IMR-90 (cell line): ENCODE data around the gene CAMTA1. TPM values are rescaled to one million over a fixed set of nuclear protein-coding genes. Genes with fewer than 3 reads are reported as not detected.
A peak's percentile ranks its signal among the peaks of the same experiment; 100 is the strongest.

Experiments used
- ATAC-seq: fragments of 200-7000 bp; cut with Tn5 transposase; 2 replicates; pipeline ENCODE4 v1.9.1; 2020; ENCODE audit warnings: low read depth, mild to moderate bottlenecking, moderate library complexity
- BruUV-seq: library from RNA; stranded (reverse); fragments of 400-500 nt; replicated peaks from 2 replicates; lab custom pipeline; 2021; lab: Mats Ljungman, UMichigan
- CTCF ChIA-PET: fragments of 300-600 bp; formaldehyde crosslinking; extraction: SDS; loops from one replicate; lab custom pipeline; 2021; ENCODE audit warnings: antibody characterized with exemption; lab: Yijun Ruan, JAX
- POLR2A ChIA-PET: fragments of 300-600 bp; sonication (Branson Sonifier 250); formaldehyde crosslinking; loops from one replicate; lab custom pipeline; 2022; ENCODE audit warnings: antibody characterized with exemption; ENCODE audit not compliant: unreplicated experiment; lab: Charles Lee
- DNase-seq: peaks from one replicate; pipeline ENCODE4 v3.0.0; 2013
- H2AFZ ChIP-seq: replicated peaks from 2 replicates; pipeline ENCODE3; 2013; ENCODE audit warnings: low read length, mild to moderate bottlenecking; ENCODE audit not compliant: poor library complexity
- H2AK5ac ChIP-seq: 2 replicates; pipeline ENCODE4 v1.6.1; 2013; ENCODE audit warnings: low read depth, low read length, inconsistent platforms
- H2AK9ac ChIP-seq: replicated peaks from 2 replicates; pipeline ENCODE3; 2013; ENCODE audit warnings: mild to moderate bottlenecking, low read depth, low read length, moderate library complexity; ENCODE audit not compliant: poor library complexity
- H2BK120ac ChIP-seq: 2 replicates; pipeline ENCODE4 v1.6.1; 2013; ENCODE audit warnings: low read depth, low read length, inconsistent platforms
- H2BK15ac ChIP-seq: 3 replicates; pipeline ENCODE4 v1.6.1; 2013; ENCODE audit warnings: low read depth, low read length, inconsistent platforms
- H2BK20ac ChIP-seq: 2 replicates; pipeline ENCODE4 v1.6.1; 2013; ENCODE audit warnings: low read depth, mild to moderate bottlenecking, inconsistent platforms, low read length, moderate library complexity
- H2BK5ac ChIP-seq: 2 replicates; pipeline ENCODE4 v1.6.1; 2013; ENCODE audit warnings: mild to moderate bottlenecking, low read depth, low read length, inconsistent platforms; ENCODE audit not compliant: poor library complexity, severe bottlenecking
- H3K14ac ChIP-seq: replicated peaks from 2 replicates; pipeline ENCODE4 v1.6.1; 2013; ENCODE audit warnings: low read depth, low read length, inconsistent platforms
- H3K18ac ChIP-seq: 2 replicates; pipeline ENCODE4 v1.6.1; 2013; ENCODE audit warnings: low read depth, low read length, control low read depth
- H3K23ac ChIP-seq: 2 replicates; pipeline ENCODE4 v1.6.1; 2013; ENCODE audit warnings: low read depth, low read length, inconsistent platforms
- H3K27ac ChIP-seq: 2 replicates; pipeline ENCODE4 v1.5.1; 2013; ENCODE audit warnings: mild to moderate bottlenecking, control low read depth, low read length; ENCODE audit not compliant: insufficient read depth
- H3K27me3 ChIP-seq: 2 replicates; pipeline ENCODE4 v1.6.1; 2013; ENCODE audit warnings: low read length; ENCODE audit not compliant: control insufficient read depth, insufficient read depth
- H3K36me3 ChIP-seq: 2 replicates; pipeline ENCODE4 v1.6.1; 2013; ENCODE audit warnings: low read length, mixed read lengths; ENCODE audit not compliant: control insufficient read depth, insufficient read depth
- H3K4ac ChIP-seq: 2 replicates; pipeline ENCODE4 v1.6.1; 2013; ENCODE audit warnings: low read depth, low read length, inconsistent platforms
- H3K4me1 ChIP-seq: 2 replicates; pipeline ENCODE4 v1.6.1; 2013; ENCODE audit warnings: low read length, mixed read lengths; ENCODE audit not compliant: control insufficient read depth, insufficient read depth
- H3K4me2 ChIP-seq: 2 replicates; pipeline ENCODE4 v1.6.1; 2013; ENCODE audit warnings: low read depth, mild to moderate bottlenecking, control low read depth, low read length, moderate library complexity
- H3K4me3 ChIP-seq: 2 replicates; pipeline ENCODE4 v1.5.1; 2013; ENCODE audit warnings: low read depth, mild to moderate bottlenecking, control low read depth, low read length, moderate library complexity; ENCODE audit not compliant: insufficient read depth
- H3K56ac ChIP-seq: 2 replicates; pipeline ENCODE4 v1.6.1; 2013; ENCODE audit warnings: low read length, inconsistent platforms; ENCODE audit not compliant: insufficient read depth; ENCODE audit errors: extremely low read depth
- H3K79me1 ChIP-seq, 2 experiments: 2 replicates each; pipeline ENCODE4 v1.6.1; 2013; ENCODE audit warnings: low read length in 2 of 2, inconsistent platforms in 1 of 2, low read depth in 1 of 2
- H3K9ac ChIP-seq: 2 replicates; pipeline ENCODE4 v1.6.1; 2013; ENCODE audit warnings: low read depth, low read length, control low read depth
- H3K9me1 ChIP-seq: 2 replicates; pipeline ENCODE4 v1.6.1; 2013; ENCODE audit warnings: low read length, inconsistent platforms; ENCODE audit not compliant: insufficient read depth
- H3K9me3 ChIP-seq: 2 replicates; pipeline ENCODE4 v1.6.1; 2013; ENCODE audit warnings: low read length; ENCODE audit not compliant: control insufficient read depth, insufficient read depth
- H4K20me1 ChIP-seq: 2 replicates; pipeline ENCODE4 v1.6.1; 2013; ENCODE audit warnings: low read length, inconsistent platforms; ENCODE audit not compliant: insufficient read depth
- H4K5ac ChIP-seq: 2 replicates; pipeline ENCODE4 v1.6.1; 2013; ENCODE audit warnings: mild to moderate bottlenecking, low read depth, low read length, control low read depth
- H4K8ac ChIP-seq, 2 experiments: 2 replicates each; pipeline ENCODE4 v1.6.1; 2013; ENCODE audit warnings: low read depth in 2 of 2, low read length in 2 of 2, control low read depth in 1 of 2, inconsistent platforms in 1 of 2
- H4K91ac ChIP-seq: 2 replicates; pipeline ENCODE4 v1.6.1; 2013; ENCODE audit warnings: low read depth, low read length, inconsistent platforms; ENCODE audit not compliant: insufficient read depth
- CEBPB ChIP-seq: IDR thresholded peaks from 2 replicates; pipeline ENCODE4 v1.6.1; 2012; ENCODE audit warnings: low read depth, low read length, improper control_type of control experiment
- CTCF ChIP-seq: conservative IDR thresholded peaks from 2 replicates; pipeline ENCODE4 v1.5.1; 2012; ENCODE audit warnings: mild to moderate bottlenecking, low read depth, low read length, improper control_type of control experiment
- MAFK ChIP-seq: IDR thresholded peaks from 2 replicates; pipeline ENCODE4 v1.6.1; 2012; ENCODE audit warnings: low read depth, low read length, improper control_type of control experiment
- MAZ ChIP-seq: IDR thresholded peaks from 2 replicates; pipeline ENCODE4 v1.6.1; 2012; ENCODE audit warnings: low read depth, mild to moderate bottlenecking, low read length, improper control_type of control experiment, moderate library complexity, borderline replicate concordance
- RCOR1 ChIP-seq: IDR thresholded peaks from 2 replicates; pipeline ENCODE4 v1.6.1; 2012; ENCODE audit warnings: mild to moderate bottlenecking, low read length, improper control_type of control experiment; ENCODE audit not compliant: insufficient replicate concordance
- WGBS, 2 experiments: methylation state at CpG; one replicate each; pipeline versions ENCODE4 v1.1.5 to v1.1.7; 2013; ENCODE audit warnings: missing lambda C conversion rate in 2 of 2; ENCODE audit not compliant: insufficient read length in 1 of 2; ENCODE audit errors: extremely low coverage in 2 of 2; 5-methylcytosine and 5-hydroxymethylcytosine counted together
- dilution Hi-C: fragments of 300-500 bp; cut with HindIII; formaldehyde crosslinking; loops from one replicate; pipeline ENCODE4 v1.14.3; 2018; ENCODE audit warnings: low sequenced_read_pairs; ENCODE audit not compliant: unreplicated experiment
- in situ Hi-C: fragments of 300-500 bp; cut with MboI; formaldehyde crosslinking; loops from 3 replicates; pipeline ENCODE4 v1.14.3; 2019; ENCODE audit warnings: low sequenced_read_pairs, inconsistent platforms, mixed read lengths
- intact Hi-C: fragments of 100-400 bp; cut with micrococcal nuclease; formaldehyde crosslinking; loops from 2 replicates; pipeline ENCODE4 v1.10.0; 2022
- polyA plus RNA-seq, 3 experiments: library from polyadenylated mRNA; depleted of rRNA; stranded (reverse); fragments of >200 nt; gene quantifications; 2 replicates each; pipeline ENCODE4 v1.2.3, GENCODE V29; 2012; ENCODE audit warnings: low replicate concordance in 1 of 3
- total RNA-seq: library from RNA; depleted of rRNA; stranded (reverse); fragments of >200 nt; gene quantifications from 2 replicates; pipeline ENCODE4 v1.2.3, GENCODE V29; 2012

CAMTA1 gene
- total and polyA plus RNA-seq, 2 of the 4 experiments (the other 2 are of a cell fraction) = 35.5 to 74.3 TPM

- no peak overlapping the region for H3K14ac ChIP-seq
- H3K23ac ChIP-seq = no peak overlapping the region
- no peak overlapping the region for H3K4me2 ChIP-seq
- H3K4me3 ChIP-seq = no peak overlapping the region
- no peak overlapping the region for H3K4ac ChIP-seq
- intact Hi-C loops = no loop called here
- H2AK5ac ChIP-seq = peak overlapping the region; percentile 4; the same call in 1 of the 2 replicates
- ChIA-PET POLR2A (no interaction called here), CTCF (no interaction called here)
- no peaks in the 10 kb centered on the region for H4K20me1 ChIP-seq
- H3K4me1 ChIP-seq = peaks cover 2% of the 10 kb centered on the region; the same call in 1 of the 2 replicates
- H4K8ac ChIP-seq = no peak overlapping the region
- H3K36me3 ChIP-seq = no peaks in the 10 kb centered on the region
- no peak for ATAC-seq
- in situ Hi-C loops = no loop called here
- peak; percentile 84 for TF ChIP-seq MAFK
- no peak for TF ChIP-seq RCOR1
- no peak for TF ChIP-seq CTCF
- TF ChIP-seq MAZ = no peak
- no peak for TF ChIP-seq CEBPB
- H2AFZ ChIP-seq = no peak overlapping the region
- no peaks in the 10 kb centered on the region for H3K79me1 ChIP-seq
- H2BK5ac ChIP-seq = no peak overlapping the region
- no peak overlapping the region for H2BK15ac ChIP-seq
- dilution Hi-C loops = no loop called here
- no peak overlapping the region for H3K18ac ChIP-seq
- no TSS peak for BruUV-seq
- no peak overlapping the region for H3K27ac ChIP-seq
- no peak overlapping the region for H3K56ac ChIP-seq
- no peaks in the 10 kb centered on the region for H3K9me1 ChIP-seq
- no CpG with 5 or more reads among the region's 19 CpGs for WGBS, 2 experiments
- no peak overlapping the region for H4K5ac ChIP-seq
- H3K27me3 ChIP-seq = no peaks in the 10 kb centered on the region
- H2BK20ac ChIP-seq = no peak overlapping the region
- H2BK120ac ChIP-seq = no peak overlapping the region
- H2AK9ac ChIP-seq = no peak overlapping the region
- H3K9me3 ChIP-seq = no peaks in the 10 kb centered on the region
- H3K9ac ChIP-seq = no peak overlapping the region
- no peak for DNase-seq
- H4K91ac ChIP-seq = no peak overlapping the region
These were observed 473.4 kb downstream of the CAMTA1 start for GRCh38 chr1:7258589-7259135.
